Measurements from ENCODE around the gene GRM2.

Gene GRM2

GRCh38 chr3:51706788-51707731, at the start of gene GRM2:
GRM2 (plus strand) TSS chr3:51707068; CDS start chr3:51708984, 1,916 bp downstream.
- TF ChIP-seq CTCF (IDR thresholded peaks at IDR 0.05; ENCODE audit: low read depth, low read length), result no peak
- Histone ChIP-seq H3K36me3 (peaks cover 24% of the 10 kb centered on the region), H3K9me3 (ENCODE audit: severe bottlenecking) (no peaks in the 10 kb centered on the region), H3K27ac (peak within 1 kb of the TSS; percentile 92), H3K4me3 (ENCODE audit: low read depth, low read length) (peak within 1 kb of the TSS; percentile 66), H3K27me3 (ENCODE audit: insufficient read depth, low read depth, severe bottlenecking) (no peaks in the 10 kb centered on the region)
- peak; percentile 92 for DNase-seq

- no peak for TF ChIP-seq CTCF (IDR thresholded peaks at IDR 0.05; ENCODE audit: low read depth, low read length)
- H3K4me3 ChIP-seq (ENCODE audit: low read depth, low read length), result no peak overlapping the region
- no peak for DNase-seq
- no peaks in the 10 kb centered on the region for H3K27me3 ChIP-seq (ENCODE audit: insufficient read depth, low read depth, severe bottlenecking)
- H3K36me3 ChIP-seq, result peaks cover 45% of the 10 kb centered on the region
- H3K9me3 ChIP-seq (ENCODE audit: severe bottlenecking), result no peaks in the 10 kb centered on the region
- H3K27ac ChIP-seq, result no peak overlapping the region
Observed at GRCh38 chr3:51657234-51657633, 49.6 kb upstream of the GRM2 start.

- Histone ChIP-seq H3K9me3 (ENCODE audit: severe bottlenecking) (no peaks in the 10 kb centered on the region), H3K4me3 (ENCODE audit: low read depth, low read length) (no peak overlapping the region), H3K27ac (no peak overlapping the region), H3K27me3 (ENCODE audit: insufficient read depth, low read depth, severe bottlenecking) (no peaks in the 10 kb centered on the region), H3K36me3 (peaks cover 55% of the 10 kb centered on the region)
- DNase-seq, result no peak
- TF ChIP-seq CTCF (IDR thresholded peaks at IDR 0.05; ENCODE audit: low read depth, low read length), result no peak
Observed at GRCh38 chr3:51659942-51660341, 46.9 kb upstream of the GRM2 start.

- TF ChIP-seq CTCF (IDR thresholded peaks at IDR 0.05; ENCODE audit: low read depth, low read length), result no peak
- no peak overlapping the region for H3K27ac ChIP-seq
- no peaks in the 10 kb centered on the region for H3K9me3 ChIP-seq (ENCODE audit: severe bottlenecking)
- H3K4me3 ChIP-seq (ENCODE audit: low read depth, low read length), result no peak overlapping the region
- no peaks in the 10 kb centered on the region for H3K27me3 ChIP-seq (ENCODE audit: insufficient read depth, low read depth, severe bottlenecking)
- H3K36me3 ChIP-seq, result peaks cover 42% of the 10 kb centered on the region
- no peak for DNase-seq
Observed at GRCh38 chr3:51662456-51662855, 44.4 kb upstream of the GRM2 start.

- no peaks in the 10 kb centered on the region for H3K27me3 ChIP-seq (ENCODE audit: insufficient read depth, low read depth, severe bottlenecking)
- no peak overlapping the region; the same call in 1 of the 2 replicates for H3K27ac ChIP-seq
- no peak overlapping the region for H3K4me3 ChIP-seq (ENCODE audit: low read depth, low read length)
- no peaks in the 10 kb centered on the region for H3K9me3 ChIP-seq (ENCODE audit: severe bottlenecking)
- no peaks in the 10 kb centered on the region; the same call in 1 of the 2 replicates for H3K36me3 ChIP-seq
- TF ChIP-seq CTCF (IDR thresholded peaks at IDR 0.05; ENCODE audit: low read depth, low read length), result no peak
- no peak for DNase-seq
Observed at GRCh38 chr3:51668756-51669155, 38.1 kb upstream of the GRM2 start.
